Smooth muscle cell (in vitro differentiated cells): ENCODE results near the gene ITGA7. TPM values are rescaled to one million over a fixed set of nuclear protein-coding genes. Genes with fewer than 3 reads are reported as not detected.

Experiments
- DNase-seq: peaks from one replicate; lab custom pipeline; 2025; ENCODE audit not compliant: unreplicated experiment; lab: John Stamatoyannopoulos, UW
- H2AFZ ChIP-seq: fragments of 200-600 bp; sonication (generic); 2 replicates; pipeline ENCODE4 v1.6.0; 2016; ENCODE audit warnings: antibody characterized with exemption, low read depth, mild to moderate bottlenecking
- H3F3A ChIP-seq: fragments of 200-600 bp; sonication (generic); 2 replicates; pipeline ENCODE4 v1.6.0; 2017; ENCODE audit warnings: antibody characterized with exemption, low read depth
- H3K27ac ChIP-seq: fragments of 200-600 bp; sonication (generic); 2 replicates; pipeline ENCODE4 v1.5.1; 2016; ENCODE audit warnings: low read depth, mild to moderate bottlenecking
- H3K27me3 ChIP-seq: fragments of 200-600 bp; sonication (generic); 2 replicates; pipeline ENCODE4 v1.6.1; 2016; ENCODE audit warnings: low read depth, mild to moderate bottlenecking
- H3K36me3 ChIP-seq: fragments of 200-600 bp; sonication (generic); 2 replicates; pipeline ENCODE4 v1.5.1; 2016; ENCODE audit warnings: low read depth
- H3K4me1 ChIP-seq: fragments of 200-600 bp; sonication (generic); 2 replicates; pipeline ENCODE4 v1.5.1; 2016; ENCODE audit warnings: low read depth
- H3K4me2 ChIP-seq: fragments of 200-600 bp; sonication (generic); 2 replicates; pipeline ENCODE4 v1.6.0; 2016; ENCODE audit warnings: mild to moderate bottlenecking
- H3K4me3 ChIP-seq: fragments of 200-600 bp; sonication (generic); 2 replicates; pipeline ENCODE4 v1.5.1; 2016; ENCODE audit warnings: mild to moderate bottlenecking
- H3K79me2 ChIP-seq: fragments of 200-600 bp; sonication (generic); 2 replicates; pipeline ENCODE4 v1.6.0; 2016; ENCODE audit warnings: low read depth, mild to moderate bottlenecking
- H3K9ac ChIP-seq: fragments of 200-600 bp; sonication (generic); 2 replicates; pipeline ENCODE4 v1.6.0; 2016; ENCODE audit warnings: low read depth
- H3K9me3 ChIP-seq: fragments of 200-600 bp; sonication (generic); replicated peaks from 2 replicates; pipeline ENCODE4 v1.5.1; 2016; ENCODE audit warnings: low read depth
- H4K20me1 ChIP-seq: fragments of 200-600 bp; sonication (generic); 2 replicates; pipeline ENCODE4 v1.6.0; 2016; ENCODE audit warnings: low read depth
- WGBS: methylation state at CpG from one replicate; pipeline ENCODE4 v1.1.7; 2016; ENCODE audit warnings: low lambda C conversion rate; 5-methylcytosine and 5-hydroxymethylcytosine counted together
- polyA plus RNA-seq: library from polyadenylated mRNA; unstranded; fragments of >200 nt; fragmentation: Nextera tagmentation; extraction: Ambion mirVana; gene quantifications from 2 replicates; pipeline ENCODE4 v1.2.1, GENCODE V29; 2016
- total RNA-seq: library from RNA; depleted of rRNA; stranded (reverse); fragments of >200 nt; gene quantifications from 2 replicates; pipeline ENCODE4 v1.2.3, GENCODE V29; 2014
- TF ChIP-seq, protein P1 (sequence below): fragments of 200-600 bp; sonication (generic); IDR thresholded peaks from 2 replicates; pipeline ENCODE4 v1.5.1; 2017; ENCODE audit warnings: borderline replicate concordance, mild to moderate bottlenecking, antibody characterized with exemption; ENCODE audit not compliant: insufficient read depth, poor library complexity, severe bottlenecking

The ITGA7 gene, protein sequence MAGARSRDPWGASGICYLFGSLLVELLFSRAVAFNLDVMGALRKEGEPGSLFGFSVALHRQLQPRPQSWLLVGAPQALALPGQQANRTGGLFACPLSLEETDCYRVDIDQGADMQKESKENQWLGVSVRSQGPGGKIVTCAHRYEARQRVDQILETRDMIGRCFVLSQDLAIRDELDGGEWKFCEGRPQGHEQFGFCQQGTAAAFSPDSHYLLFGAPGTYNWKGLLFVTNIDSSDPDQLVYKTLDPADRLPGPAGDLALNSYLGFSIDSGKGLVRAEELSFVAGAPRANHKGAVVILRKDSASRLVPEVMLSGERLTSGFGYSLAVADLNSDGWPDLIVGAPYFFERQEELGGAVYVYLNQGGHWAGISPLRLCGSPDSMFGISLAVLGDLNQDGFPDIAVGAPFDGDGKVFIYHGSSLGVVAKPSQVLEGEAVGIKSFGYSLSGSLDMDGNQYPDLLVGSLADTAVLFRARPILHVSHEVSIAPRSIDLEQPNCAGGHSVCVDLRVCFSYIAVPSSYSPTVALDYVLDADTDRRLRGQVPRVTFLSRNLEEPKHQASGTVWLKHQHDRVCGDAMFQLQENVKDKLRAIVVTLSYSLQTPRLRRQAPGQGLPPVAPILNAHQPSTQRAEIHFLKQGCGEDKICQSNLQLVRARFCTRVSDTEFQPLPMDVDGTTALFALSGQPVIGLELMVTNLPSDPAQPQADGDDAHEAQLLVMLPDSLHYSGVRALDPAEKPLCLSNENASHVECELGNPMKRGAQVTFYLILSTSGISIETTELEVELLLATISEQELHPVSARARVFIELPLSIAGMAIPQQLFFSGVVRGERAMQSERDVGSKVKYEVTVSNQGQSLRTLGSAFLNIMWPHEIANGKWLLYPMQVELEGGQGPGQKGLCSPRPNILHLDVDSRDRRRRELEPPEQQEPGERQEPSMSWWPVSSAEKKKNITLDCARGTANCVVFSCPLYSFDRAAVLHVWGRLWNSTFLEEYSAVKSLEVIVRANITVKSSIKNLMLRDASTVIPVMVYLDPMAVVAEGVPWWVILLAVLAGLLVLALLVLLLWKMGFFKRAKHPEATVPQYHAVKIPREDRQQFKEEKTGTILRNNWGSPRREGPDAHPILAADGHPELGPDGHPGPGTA
- 0.90 and 1.3 TPM in 2 replicates for total RNA-seq
- polyA plus RNA-seq: 1.1 and 1.6 TPM in 2 replicates

DNA sequence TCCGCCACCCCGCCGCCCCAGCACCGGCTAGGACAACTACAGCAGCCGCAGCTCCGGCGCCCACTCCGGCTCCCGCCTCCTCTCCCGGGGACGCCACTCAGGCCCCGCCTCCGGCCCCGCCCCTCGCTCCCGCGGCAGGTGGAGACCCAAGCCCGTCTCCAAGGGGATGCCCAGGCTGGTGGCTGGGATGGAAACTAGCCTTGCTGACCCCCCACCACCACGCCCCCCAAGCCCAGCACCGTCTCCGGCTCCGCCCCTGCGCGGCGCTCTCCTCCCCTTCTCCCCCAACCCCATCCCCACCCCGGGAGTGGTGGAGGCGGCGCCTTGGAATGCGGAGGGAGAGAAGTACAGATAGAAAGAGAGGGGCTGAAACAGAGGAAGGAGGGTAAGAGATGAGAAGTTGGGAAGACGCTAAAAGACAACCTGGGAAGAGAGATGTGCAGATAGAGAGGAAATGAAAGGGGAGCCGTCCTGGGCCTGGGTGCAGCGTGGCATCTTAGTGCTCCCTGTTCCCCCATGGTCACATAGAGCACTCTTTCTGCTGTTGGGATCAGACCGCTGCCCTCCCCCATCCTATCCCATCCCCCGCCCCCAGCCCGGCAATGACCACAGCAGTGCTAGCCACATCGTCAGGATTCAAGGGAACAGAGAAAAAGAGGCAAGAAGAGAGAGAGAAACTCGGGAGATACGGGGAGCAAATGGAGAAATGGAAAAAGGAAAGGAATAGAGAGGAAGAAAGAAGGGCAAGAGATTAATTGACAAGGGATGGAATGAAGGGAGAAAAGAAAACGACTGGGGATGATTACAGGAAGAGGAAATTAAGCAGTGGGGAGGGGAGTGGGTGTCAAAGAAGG, at the start of gene ITGA7:
Gene ITGA7, minus strand, starts transcription at position 64 of the 854 bp plus-strand sequence. CDS start 222 bp downstream, outside the sequence.
- TF ChIP-seq, protein P1, sequence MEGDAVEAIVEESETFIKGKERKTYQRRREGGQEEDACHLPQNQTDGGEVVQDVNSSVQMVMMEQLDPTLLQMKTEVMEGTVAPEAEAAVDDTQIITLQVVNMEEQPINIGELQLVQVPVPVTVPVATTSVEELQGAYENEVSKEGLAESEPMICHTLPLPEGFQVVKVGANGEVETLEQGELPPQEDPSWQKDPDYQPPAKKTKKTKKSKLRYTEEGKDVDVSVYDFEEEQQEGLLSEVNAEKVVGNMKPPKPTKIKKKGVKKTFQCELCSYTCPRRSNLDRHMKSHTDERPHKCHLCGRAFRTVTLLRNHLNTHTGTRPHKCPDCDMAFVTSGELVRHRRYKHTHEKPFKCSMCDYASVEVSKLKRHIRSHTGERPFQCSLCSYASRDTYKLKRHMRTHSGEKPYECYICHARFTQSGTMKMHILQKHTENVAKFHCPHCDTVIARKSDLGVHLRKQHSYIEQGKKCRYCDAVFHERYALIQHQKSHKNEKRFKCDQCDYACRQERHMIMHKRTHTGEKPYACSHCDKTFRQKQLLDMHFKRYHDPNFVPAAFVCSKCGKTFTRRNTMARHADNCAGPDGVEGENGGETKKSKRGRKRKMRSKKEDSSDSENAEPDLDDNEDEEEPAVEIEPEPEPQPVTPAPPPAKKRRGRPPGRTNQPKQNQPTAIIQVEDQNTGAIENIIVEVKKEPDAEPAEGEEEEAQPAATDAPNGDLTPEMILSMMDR: no peak
- Histone ChIP-seq H3K4me3 (peak within 1 kb of the TSS; percentile 60), H3K9me3 (no peaks in the 10 kb centered on the region), H3K4me2 (peak within 1 kb of the TSS; percentile 90), H2AFZ (peak within 1 kb of the TSS; percentile 58), H4K20me1 (no peaks in the 10 kb centered on the region), H3K36me3 (no peaks in the 10 kb centered on the region), H3K27me3 (peaks cover 59% of the 10 kb centered on the region), H3K27ac (no peak within 1 kb of the TSS), H3K79me2 (no peaks in the 10 kb centered on the region), H3K9ac (no peak within 1 kb of the TSS), H3K4me1 (peaks cover 3% of the 10 kb centered on the region), H3F3A (no peaks in the 10 kb centered on the region)
- WGBS: 2% methylated on average over 20 of the region's 39 CpGs
- DNase-seq: no peak

DNA sequence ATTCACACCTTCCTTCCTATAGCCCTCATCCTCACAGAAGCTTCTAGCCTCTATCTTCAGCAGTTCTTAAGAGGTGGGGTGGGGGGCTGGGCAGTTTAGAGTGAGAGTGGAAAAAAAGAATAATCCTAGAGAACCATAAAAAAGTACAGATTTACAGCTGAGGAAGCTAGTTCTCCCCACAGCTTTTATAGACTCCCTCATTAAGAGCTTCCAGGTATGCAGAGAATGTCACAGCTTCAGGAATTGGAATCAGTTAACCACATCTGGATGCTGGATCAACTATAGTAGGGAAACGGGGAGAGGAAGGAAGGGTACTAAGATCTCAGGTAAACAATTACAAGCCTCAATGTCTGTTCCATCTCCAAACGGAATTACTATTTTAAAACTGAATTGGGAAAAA, 47.5 kb upstream of the ITGA7 start:
- H4K20me1 ChIP-seq: peaks cover 11% of the 10 kb centered on the region
- no peak overlapping the region for H3K9ac ChIP-seq
- TF ChIP-seq, protein P1: no peak
- no peak overlapping the region for H2AFZ ChIP-seq
- H3F3A ChIP-seq: peaks cover 8% of the 10 kb centered on the region
- no peaks in the 10 kb centered on the region for H3K27me3 ChIP-seq
- no peaks in the 10 kb centered on the region for H3K9me3 ChIP-seq
- WGBS: 35% methylated on average over 2 of the region's 2 CpGs
- H3K4me1 ChIP-seq: peaks cover 13% of the 10 kb centered on the region
- no peak overlapping the region for H3K4me2 ChIP-seq
- peaks cover 21% of the 10 kb centered on the region for H3K36me3 ChIP-seq
- H3K4me3 ChIP-seq: no peak overlapping the region
- DNase-seq: no peak
- peak overlapping the region; percentile 24 for H3K27ac ChIP-seq
- H3K79me2 ChIP-seq: no peaks in the 10 kb centered on the region

DNA sequence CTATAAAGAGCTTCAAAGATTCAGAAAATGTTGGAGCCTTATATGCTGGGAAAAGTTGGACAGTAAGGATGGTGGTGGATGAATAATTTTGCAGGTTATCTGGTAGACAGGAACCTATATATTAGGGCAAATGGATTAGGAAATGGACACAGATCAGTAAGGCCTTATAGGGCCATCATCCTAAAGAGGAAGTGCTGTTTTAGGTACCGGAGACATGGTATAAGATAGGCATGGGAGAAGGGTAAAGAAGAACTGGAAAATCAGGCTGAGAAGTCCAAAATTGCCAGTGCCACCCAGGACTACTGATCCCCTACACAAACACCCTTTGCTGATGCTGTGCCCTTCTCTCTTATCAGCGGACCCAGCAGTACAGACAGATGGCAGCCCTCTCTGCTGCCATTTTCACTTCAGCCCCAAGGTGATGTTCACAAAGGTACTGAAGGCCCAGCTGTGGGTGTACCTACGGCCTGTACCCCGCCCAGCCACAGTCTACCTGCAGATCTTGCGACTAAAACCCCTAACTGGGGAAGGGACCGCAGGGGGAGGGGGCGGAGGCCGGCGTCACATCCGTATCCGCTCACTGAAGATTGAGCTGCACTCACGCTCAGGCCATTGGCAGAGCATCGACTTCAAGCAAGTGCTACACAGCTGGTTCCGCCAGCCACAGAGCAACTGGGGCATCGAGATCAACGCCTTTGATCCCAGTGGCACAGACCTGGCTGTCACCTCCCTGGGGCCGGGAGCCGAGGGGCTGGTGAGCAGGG, 40.7 kb upstream of the ITGA7 start:
- peaks cover 7% of the 10 kb centered on the region for H3K79me2 ChIP-seq
- no peak overlapping the region for H3K4me3 ChIP-seq
- H3F3A ChIP-seq: no peaks in the 10 kb centered on the region
- no peak overlapping the region for H3K9ac ChIP-seq
- 97% methylated on average over 18 of the region's 18 CpGs for WGBS
- TF ChIP-seq, protein P1: no peak
- H3K4me1 ChIP-seq: peaks cover 31% of the 10 kb centered on the region
- peaks cover 48% of the 10 kb centered on the region for H4K20me1 ChIP-seq
- DNase-seq: no peak
- no peaks in the 10 kb centered on the region for H3K9me3 ChIP-seq
- no peak overlapping the region for H3K4me2 ChIP-seq
- H3K27ac ChIP-seq: no peak overlapping the region
- no peak overlapping the region for H2AFZ ChIP-seq
- H3K36me3 ChIP-seq: peaks cover 5% of the 10 kb centered on the region
- no peaks in the 10 kb centered on the region for H3K27me3 ChIP-seq
